ENCODE results near the gene UTP25.

UTP25 gene

GRCh38 chr1:209797978-209798639, 29.7 kb upstream of the UTP25 start:
- H2AFZ ChIP-seq (ENCODE audit: low read depth, low read length): peak overlapping the region; percentile 63
- H3K36me3 ChIP-seq (replicated peaks; ENCODE audit: low read depth, low read length): no peaks in the 10 kb centered on the region
- H3K4me2 ChIP-seq (ENCODE audit: low read length): no peak overlapping the region

DNA sequence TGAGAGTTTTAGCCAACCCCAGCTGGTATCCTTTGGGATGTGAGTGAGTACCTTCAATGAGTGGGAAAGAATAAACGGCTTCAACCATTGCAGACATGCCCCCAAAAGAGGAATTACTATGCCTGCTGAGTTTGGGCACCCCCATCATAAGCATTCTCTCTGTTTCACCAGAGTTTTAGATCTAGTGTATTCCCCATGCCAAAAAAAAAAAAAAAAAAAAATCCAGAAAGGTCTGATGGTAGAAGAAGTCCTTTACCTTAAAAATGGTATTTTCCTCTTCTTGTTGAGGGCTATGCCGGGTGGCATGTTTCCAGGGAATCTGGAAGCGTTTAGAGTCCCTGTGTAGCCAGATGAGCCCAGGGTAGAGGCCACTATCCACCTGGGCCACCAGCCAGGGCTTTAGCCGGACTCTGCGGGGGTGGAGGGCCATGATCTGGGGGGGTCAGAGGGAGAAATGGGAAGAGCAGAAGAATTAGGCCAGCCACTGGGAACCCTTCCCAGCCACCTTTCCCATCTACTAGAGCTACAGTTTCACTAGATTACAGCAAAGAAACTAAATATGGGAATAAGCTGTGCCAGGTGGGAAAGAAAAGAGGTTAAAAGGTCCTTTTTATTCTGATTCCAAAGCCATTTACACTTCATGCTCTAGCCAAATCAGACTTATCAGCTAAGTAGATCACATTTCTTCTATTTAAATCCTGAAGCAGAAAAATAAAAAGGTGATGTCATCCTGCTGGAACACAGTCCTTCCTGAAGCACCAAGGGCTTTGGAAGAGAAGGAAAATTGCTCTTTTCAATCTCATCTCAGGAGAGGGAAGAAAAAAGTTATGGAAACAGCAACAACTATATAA, 26.6 kb upstream of the UTP25 start:
- H3K36me3 ChIP-seq (replicated peaks; ENCODE audit: low read depth, low read length): no peaks in the 10 kb centered on the region
- TF ChIP-seq, protein P1, sequence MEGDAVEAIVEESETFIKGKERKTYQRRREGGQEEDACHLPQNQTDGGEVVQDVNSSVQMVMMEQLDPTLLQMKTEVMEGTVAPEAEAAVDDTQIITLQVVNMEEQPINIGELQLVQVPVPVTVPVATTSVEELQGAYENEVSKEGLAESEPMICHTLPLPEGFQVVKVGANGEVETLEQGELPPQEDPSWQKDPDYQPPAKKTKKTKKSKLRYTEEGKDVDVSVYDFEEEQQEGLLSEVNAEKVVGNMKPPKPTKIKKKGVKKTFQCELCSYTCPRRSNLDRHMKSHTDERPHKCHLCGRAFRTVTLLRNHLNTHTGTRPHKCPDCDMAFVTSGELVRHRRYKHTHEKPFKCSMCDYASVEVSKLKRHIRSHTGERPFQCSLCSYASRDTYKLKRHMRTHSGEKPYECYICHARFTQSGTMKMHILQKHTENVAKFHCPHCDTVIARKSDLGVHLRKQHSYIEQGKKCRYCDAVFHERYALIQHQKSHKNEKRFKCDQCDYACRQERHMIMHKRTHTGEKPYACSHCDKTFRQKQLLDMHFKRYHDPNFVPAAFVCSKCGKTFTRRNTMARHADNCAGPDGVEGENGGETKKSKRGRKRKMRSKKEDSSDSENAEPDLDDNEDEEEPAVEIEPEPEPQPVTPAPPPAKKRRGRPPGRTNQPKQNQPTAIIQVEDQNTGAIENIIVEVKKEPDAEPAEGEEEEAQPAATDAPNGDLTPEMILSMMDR (IDR thresholded peaks at IDR 0.05; ENCODE audit: low read depth, low read length): no peak
- no peak for TF ChIP-seq EZH2phosphoT487 (IDR thresholded peaks at IDR 0.05; ENCODE audit: low read depth)
- no peaks in the 10 kb centered on the region for H3K79me2 ChIP-seq (ENCODE audit: low read length)
- no peak overlapping the region for H3K4me3 ChIP-seq (ENCODE audit: low read length)
- peaks cover 9% of the 10 kb centered on the region for H3K4me1 ChIP-seq (ENCODE audit: low read length)
- no peak overlapping the region for H3K9ac ChIP-seq (ENCODE audit: low read length)
- no peak overlapping the region for H2AFZ ChIP-seq (ENCODE audit: low read depth, low read length)
- H4K20me1 ChIP-seq (ENCODE audit: insufficient read depth, low read length): no peaks in the 10 kb centered on the region
- H3K9me3 ChIP-seq (ENCODE audit: insufficient read depth, low read length): no peaks in the 10 kb centered on the region
- H3K27ac ChIP-seq (ENCODE audit: low read length): no peak overlapping the region
- no peak overlapping the region for H3K4me2 ChIP-seq (ENCODE audit: low read length)
- no peaks in the 10 kb centered on the region for H3K27me3 ChIP-seq (ENCODE audit: low read depth, low read length)

More at GRCh38 chr1:209797978-209798639, 29.7 kb upstream of the UTP25 start:
- TF ChIP-seq, protein P1 (IDR thresholded peaks at IDR 0.05; ENCODE audit: low read depth, low read length): peak; percentile 27
- TF ChIP-seq EZH2phosphoT487 (IDR thresholded peaks at IDR 0.05; ENCODE audit: low read depth): no peak
- Histone ChIP-seq H4K20me1 (ENCODE audit: insufficient read depth, low read length) (no peaks in the 10 kb centered on the region), H3K27me3 (ENCODE audit: low read depth, low read length) (0 out of 2 replicates have a peak, but pooled peaks cover 3% of the 10 kb centered on the region), H3K4me1 (ENCODE audit: low read length) (peaks cover 9% of the 10 kb centered on the region), H3K9ac (ENCODE audit: low read length) (no peak overlapping the region), H3K4me3 (ENCODE audit: low read length) (no peak overlapping the region), H3K9me3 (ENCODE audit: insufficient read depth, low read length) (no peaks in the 10 kb centered on the region), H3K27ac (ENCODE audit: low read length) (no peak overlapping the region), H3K79me2 (ENCODE audit: low read length) (no peaks in the 10 kb centered on the region)

DNA sequence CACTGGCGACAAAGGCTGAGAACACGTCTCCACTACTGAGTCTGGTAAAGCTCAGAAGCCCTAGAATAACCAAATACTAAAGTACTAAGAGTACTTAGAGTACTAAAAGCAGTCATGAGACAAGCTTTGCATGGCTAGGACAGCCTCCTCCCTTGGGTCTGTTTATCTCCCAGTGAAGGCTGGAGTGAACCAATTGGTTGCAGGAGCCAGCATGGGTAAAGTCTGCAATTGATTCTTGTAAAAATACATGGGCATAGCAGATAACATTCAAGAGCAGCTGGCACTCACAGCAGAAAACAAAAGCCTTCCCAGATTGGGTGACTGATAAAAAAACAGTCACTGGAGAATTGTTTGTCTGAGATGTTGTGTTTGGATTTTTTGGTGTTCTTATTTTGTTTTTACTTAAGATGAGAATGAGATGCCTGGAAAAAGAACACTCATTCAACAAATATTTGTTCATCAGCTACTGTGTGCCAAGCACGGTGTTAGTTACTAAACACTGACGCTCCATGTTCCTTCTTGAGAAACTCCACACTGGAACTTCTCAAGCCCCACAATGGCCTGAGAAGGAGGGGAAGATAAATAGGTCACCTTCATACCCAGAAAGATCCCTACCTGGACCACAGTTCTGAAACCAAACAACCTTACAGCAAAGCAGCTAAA, 25.5 kb upstream of the UTP25 start:
- no peaks in the 10 kb centered on the region for H3K36me3 ChIP-seq (replicated peaks; ENCODE audit: low read depth, low read length)
- H3K79me2 ChIP-seq (ENCODE audit: low read length): no peaks in the 10 kb centered on the region
- H3K4me3 ChIP-seq (ENCODE audit: low read length): no peak overlapping the region
- H2AFZ ChIP-seq (ENCODE audit: low read depth, low read length): no peak overlapping the region
- no peak overlapping the region for H3K9ac ChIP-seq (ENCODE audit: low read length)
- no peak overlapping the region for H3K27ac ChIP-seq (ENCODE audit: low read length)
- no peaks in the 10 kb centered on the region for H4K20me1 ChIP-seq (ENCODE audit: insufficient read depth, low read length)
- H3K4me1 ChIP-seq (ENCODE audit: low read length): peaks cover 9% of the 10 kb centered on the region
- no peak overlapping the region for H3K4me2 ChIP-seq (ENCODE audit: low read length)
- no peaks in the 10 kb centered on the region for H3K9me3 ChIP-seq (ENCODE audit: insufficient read depth, low read length)
- TF ChIP-seq, protein P1 (IDR thresholded peaks at IDR 0.05; ENCODE audit: low read depth, low read length): no peak
- no peak for TF ChIP-seq EZH2phosphoT487 (IDR thresholded peaks at IDR 0.05; ENCODE audit: low read depth)
- H3K27me3 ChIP-seq (ENCODE audit: low read depth, low read length): no peaks in the 10 kb centered on the region

DNA sequence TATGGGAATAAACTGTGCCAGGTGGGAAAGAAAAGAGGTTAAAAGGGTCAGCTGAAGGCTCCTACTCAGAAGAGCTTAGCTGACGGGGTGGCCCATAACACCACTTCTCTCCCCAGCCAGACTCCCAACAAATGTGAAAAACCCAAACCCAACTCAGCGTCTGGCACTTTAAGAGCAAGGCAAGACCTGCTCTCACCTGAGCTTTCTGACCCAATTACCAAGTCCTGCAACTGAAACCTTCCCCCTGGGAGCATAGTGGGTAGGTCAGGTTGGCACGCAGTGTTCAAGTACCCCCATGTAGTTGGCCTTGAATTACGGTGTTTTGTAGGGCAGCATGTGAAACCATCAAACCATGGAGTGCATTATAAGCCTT, 25.0 kb upstream of the UTP25 start:
- Histone ChIP-seq H3K4me3 (ENCODE audit: low read length) (no peak overlapping the region), H3K27me3 (ENCODE audit: low read depth, low read length) (no peaks in the 10 kb centered on the region), H2AFZ (ENCODE audit: low read depth, low read length) (no peak overlapping the region), H3K9me3 (ENCODE audit: insufficient read depth, low read length) (no peaks in the 10 kb centered on the region), H3K9ac (ENCODE audit: low read length) (no peak overlapping the region), H3K4me2 (ENCODE audit: low read length) (no peak overlapping the region), H3K4me1 (ENCODE audit: low read length) (peaks cover 6% of the 10 kb centered on the region), H3K79me2 (ENCODE audit: low read length) (no peaks in the 10 kb centered on the region), H4K20me1 (ENCODE audit: insufficient read depth, low read length) (no peaks in the 10 kb centered on the region), H3K27ac (ENCODE audit: low read length) (no peak overlapping the region), H3K36me3 (replicated peaks; ENCODE audit: low read depth, low read length) (no peaks in the 10 kb centered on the region)
- TF ChIP-seq, protein P1 (IDR thresholded peaks at IDR 0.05; ENCODE audit: low read depth, low read length): no peak
- no peak for TF ChIP-seq EZH2phosphoT487 (IDR thresholded peaks at IDR 0.05; ENCODE audit: low read depth)
